NCI-H82 treated with DMSO at 0.1 percent for 48 hours (cell line): Measurements from ENCODE around the gene DBET.
"Not testable (repeated sequence)": the region's sequence is repeated elsewhere in the genome, so short reads cannot be mapped to it uniquely, and the experiment has no call there.

Experiments
- DNase-seq: peaks from one replicate; lab custom pipeline; 2025; ENCODE audit not compliant: unreplicated experiment; lab: John Stamatoyannopoulos, UW

The DBET gene

DNA sequence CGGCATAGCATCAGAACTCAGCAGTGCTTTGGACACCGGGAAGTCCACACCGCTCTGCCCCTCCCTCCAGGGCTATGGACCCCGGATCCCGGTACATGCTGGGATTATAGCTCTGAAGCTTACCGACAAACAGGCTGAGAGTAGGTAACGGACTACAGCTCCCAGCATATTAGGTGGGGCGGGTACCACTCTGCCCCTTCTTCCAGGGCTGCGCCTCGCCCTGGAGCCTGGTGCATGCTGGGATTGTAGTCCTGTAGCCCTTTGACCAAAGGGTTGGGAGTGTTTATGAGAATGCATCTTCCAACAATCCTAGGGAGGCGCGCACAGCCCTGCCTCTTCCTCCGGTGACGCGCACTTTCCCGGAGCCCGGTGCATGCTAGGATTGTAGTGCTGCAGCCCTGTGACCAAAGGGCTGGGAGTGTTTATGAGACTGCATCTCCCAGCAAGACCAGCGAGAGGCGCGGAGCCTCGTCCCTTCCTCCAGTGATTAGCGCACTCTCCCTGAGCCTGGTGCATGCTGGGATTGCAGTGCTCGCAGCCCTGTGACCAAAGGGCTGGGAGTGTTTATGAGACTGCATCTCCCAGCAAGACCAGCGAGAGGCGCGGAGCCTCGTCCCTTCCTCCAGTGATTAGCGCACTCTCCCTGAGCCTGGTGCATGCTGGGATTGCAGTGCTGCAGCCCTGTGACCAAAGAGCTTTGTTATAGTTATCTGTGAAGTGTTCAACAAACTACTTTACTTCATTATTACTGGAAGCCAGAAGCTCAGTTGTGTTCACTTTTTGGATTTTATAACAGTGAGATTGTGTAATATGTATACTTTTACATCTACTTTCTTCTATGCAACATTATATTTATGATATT is 14.7 kb upstream of the DBET start:
- DNase-seq: not testable (repeated sequence)

GRCh38 chr4:190058997-190059396 is 5.3 kb upstream of the DBET start:
- DNase-seq: not testable (repeated sequence)

DNA sequence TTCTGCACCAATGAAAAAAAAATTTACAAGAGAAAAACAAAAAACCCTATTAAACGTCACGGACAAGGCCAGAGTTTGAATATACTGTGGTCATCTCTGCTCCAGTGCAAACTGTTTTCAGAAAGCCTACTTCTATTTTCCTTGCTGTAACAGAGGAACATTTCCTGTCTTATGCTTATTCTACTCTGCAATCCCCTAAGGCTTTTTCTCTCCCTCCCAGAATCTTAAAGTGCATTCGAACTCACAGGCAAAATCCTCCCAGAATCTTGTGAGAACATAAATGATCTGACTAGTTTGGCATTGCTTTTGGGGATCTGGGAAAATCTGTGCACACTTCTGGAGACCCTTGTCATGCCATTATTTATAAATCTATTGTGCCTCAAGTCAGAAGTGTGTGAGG is 503 bp downstream of the DBET start:
- not testable (repeated sequence) for DNase-seq

DNA sequence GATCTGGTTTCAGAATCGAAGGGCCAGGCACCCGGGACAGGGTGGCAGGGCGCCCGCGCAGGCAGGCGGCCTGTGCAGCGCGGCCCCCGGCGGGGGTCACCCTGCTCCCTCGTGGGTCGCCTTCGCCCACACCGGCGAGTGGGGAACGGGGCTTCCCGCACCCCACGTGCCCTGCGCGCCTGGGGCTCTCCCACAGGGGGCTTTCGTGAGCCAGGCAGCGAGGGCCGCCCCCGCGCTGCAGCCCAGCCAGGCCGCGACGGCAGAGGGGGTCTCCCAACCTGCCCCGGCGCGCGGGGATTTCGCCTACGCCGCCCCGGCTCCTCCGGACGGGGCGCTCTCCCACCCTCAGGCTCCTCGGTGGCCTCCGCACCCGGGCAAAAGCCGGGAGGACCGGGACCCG is 4.0 kb downstream of the DBET start:
- DNase-seq: not testable (repeated sequence)

DNA sequence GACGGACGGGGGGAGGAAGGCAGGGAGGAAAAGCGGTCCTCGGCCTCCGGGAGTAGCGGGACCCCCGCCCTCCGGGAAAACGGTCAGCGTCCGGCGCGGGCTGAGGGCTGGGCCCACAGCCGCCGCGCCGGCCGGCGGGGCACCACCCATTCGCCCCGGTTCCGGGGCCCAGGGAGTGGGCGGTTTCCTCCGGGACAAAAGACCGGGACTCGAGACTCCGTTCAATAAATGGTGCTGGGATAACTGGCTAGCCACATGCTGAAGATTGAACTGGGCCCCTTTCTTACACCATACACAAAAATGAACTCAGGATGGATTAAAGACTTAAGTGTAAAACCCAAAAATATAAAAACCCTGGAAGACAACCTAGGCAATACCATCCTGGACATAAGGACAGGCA is 28.8 kb downstream of the DBET start:
- not testable (repeated sequence) for DNase-seq

DNA sequence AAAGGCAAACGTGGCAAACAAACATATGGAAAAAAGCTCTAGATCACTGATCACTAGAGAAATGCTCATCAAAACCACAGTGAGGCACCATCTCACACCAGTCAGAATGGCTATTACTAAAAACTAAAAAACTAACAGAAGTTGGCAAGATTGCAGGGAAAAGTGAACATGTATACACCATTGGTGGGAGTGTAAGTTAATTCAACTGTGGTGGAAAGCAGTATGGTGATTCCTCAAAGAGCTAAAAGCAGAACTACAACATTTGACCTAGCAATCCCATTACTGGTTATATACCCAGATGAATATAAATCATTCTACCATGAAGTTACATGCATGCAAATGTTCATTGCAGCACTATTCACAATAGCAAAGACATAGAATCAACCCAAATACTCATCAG is 29.7 kb downstream of the DBET start:
- not testable (repeated sequence) for DNase-seq

- DNase-seq: not testable (repeated sequence)
These were observed 31.0 kb downstream of the DBET start for GRCh38 chr4:190095335-190095734.

GRCh38 chr4:190099605-190100004 is 35.3 kb downstream of the DBET start:
- not testable (repeated sequence) for DNase-seq

DNA sequence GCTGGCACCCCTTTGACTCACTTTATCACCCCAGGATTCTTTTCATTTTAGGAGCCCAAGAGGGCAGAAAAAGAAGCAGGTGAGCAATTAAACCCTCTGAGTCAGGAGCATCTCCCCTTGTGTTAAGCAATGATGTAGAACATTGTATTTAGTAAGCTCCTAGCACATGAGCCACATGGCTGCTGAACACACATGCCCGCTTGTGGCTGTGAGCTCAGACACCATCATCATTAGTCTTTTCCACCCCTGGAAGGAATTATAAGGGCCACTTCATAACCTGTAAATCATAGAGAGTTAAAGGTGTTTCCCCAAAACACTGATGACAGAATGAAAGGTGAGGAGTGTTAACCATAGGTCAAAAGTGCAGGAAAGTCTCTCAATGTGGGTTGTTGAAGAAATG is 37.2 kb downstream of the DBET start:
- not testable (repeated sequence) for DNase-seq

DNA sequence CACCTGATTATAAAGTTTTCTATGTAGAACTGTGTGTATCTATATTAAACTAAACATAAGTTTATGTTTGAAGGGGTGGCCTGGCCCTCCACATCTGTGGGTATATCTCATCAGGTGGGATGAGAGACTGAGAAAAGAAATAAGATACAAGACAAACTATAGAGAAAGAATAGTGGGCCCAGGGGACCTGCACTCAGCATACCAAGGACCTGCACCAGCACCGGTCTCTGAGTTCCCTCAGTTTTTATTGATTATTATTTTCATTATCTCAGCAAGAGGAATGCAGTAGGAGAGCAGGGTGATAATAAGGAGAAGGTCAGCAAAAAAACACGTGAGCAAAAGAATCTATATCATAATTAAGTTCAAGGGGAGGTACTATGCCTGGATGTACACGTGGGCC is 41.9 kb downstream of the DBET start:
- DNase-seq: not testable (repeated sequence)

- DNase-seq: not testable (repeated sequence)
These were observed 42.5 kb downstream of the DBET start for GRCh38 chr4:190106611-190107480.

DNA sequence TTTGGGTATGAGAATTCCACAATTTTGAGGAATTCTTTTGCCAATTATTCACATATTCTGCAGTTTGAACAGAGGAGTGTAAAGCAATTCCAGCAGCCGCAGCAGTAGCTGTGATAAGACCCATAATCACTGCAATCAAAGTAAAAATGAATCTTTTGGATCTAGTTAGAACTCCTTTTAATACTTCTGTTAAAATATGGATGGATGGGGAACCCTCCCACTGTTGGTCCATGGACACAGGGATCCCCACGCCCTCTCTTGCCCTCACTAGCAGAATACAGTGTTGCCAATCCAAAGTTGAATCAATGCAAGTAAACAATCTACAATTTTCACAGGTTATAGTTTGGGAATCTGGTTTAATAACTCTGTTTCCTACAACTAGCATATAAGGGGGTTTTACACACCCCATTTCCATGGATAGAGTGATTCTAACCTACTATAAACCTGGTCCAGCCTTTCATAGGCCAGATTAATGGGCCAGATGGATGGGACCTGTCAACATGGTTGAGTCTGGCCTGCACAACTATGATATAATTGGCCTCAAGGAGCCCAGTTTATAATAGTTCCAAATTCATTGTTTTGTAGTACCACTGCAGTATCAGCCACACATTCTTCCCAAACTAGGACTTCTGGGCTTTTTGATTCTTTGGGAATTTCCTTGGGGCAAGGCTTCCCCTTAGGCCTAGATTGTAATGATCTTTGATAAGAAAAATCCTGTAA is 43.6 kb downstream of the DBET start:
- not testable (repeated sequence) for DNase-seq

- not testable (repeated sequence) for DNase-seq
These were observed 44.5 kb downstream of the DBET start for GRCh38 chr4:190108756-190109155.

DNA sequence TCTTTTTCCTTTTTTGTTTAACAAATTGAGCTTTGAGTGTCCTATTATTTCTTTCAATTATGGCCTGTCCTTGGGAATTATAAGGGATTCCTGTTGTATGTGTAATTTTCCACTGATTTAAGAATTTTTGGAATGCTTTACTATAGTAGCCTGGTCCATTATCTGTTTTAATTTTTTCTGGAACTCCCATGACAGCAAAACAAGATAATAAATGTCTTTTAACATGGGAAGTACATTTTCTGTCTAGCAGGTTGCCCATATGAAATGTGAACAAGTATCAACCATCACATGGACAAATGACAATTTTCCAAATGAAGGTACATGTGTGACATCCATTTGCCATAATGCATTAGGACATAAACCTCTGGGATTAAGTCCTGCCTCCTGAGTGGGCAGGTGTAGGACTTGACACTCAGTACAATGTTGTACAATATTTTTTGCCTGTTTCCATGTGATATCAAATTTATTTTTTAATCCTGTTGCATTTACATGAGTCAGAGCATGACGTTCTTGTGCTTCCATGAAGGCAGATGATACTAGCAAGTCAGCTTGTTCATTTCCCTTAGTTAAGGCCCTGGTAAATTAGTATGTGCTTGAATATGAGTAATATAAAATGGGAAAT is 45.2 kb downstream of the DBET start:
- not testable (repeated sequence) for DNase-seq

DNA sequence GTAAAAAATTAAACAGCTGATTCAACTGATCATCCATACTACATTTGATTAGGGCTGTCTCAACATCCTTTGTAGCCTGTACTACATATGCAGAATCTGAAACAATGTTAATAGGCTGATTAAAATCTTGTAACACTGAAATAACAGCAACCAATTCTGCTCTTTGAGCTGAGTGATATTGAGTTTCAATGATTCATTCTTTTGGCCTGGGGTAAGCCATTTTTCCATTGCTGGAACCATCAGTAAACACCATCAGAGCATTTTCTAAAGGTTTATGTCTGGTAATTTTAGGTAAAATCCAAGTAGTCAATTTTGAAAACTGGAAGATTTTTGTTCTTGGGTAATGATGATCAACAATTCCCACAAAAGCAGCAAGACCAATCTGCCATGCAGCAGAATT is 45.7 kb downstream of the DBET start:
- not testable (repeated sequence) for DNase-seq

GRCh38 chr4:190110570-190111295 is 46.4 kb downstream of the DBET start:
- DNase-seq: not testable (repeated sequence)

DNA sequence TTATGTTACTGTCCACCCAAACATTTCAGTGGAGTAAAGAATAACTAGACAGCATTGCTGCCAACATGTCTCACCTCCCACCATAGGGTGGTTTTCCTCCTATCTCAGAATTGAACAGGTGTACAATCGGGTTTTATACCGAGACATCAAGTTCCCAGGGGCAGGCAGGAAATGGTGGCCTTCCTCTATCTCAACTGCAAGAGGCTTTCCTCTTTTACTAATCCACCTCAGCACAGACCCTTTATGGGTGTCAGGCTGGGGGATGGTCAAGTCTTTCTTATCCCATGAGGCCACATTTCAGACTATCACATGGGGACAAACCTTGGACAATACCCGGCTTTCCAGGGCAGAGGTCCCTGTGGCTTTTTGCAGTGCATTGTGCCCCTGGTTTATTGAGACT is 48.6 kb downstream of the DBET start:
- not testable (repeated sequence) for DNase-seq

GRCh38 chr4:190114991-190115390 is 50.7 kb downstream of the DBET start:
- DNase-seq: not testable (repeated sequence)
